ENCODE measurements around the gene PRR19.

PRR19 gene

DNA sequence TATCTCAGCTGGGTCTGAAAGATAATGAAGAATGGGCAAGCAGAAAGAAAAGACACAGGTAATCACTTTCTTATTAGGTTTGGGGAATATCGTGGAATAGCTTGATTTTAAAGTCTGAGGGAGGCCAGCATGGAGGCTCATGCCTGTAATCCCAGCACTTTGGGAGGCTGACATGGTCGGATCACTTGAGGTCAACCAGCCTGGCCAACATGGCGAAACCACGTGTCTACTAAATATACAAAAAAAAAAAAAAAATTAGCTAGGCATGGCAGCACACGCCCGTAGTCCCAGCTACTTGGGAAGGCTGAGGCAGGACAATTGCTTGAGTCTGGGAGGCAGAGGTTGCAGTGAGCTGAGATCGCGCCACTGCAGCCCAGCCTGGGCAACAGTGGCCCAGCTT lies 1.9 kb downstream of the PRR19 start:
- H3K4me3 ChIP-seq: no peak overlapping the region
- TF ChIP-seq, protein P1, sequence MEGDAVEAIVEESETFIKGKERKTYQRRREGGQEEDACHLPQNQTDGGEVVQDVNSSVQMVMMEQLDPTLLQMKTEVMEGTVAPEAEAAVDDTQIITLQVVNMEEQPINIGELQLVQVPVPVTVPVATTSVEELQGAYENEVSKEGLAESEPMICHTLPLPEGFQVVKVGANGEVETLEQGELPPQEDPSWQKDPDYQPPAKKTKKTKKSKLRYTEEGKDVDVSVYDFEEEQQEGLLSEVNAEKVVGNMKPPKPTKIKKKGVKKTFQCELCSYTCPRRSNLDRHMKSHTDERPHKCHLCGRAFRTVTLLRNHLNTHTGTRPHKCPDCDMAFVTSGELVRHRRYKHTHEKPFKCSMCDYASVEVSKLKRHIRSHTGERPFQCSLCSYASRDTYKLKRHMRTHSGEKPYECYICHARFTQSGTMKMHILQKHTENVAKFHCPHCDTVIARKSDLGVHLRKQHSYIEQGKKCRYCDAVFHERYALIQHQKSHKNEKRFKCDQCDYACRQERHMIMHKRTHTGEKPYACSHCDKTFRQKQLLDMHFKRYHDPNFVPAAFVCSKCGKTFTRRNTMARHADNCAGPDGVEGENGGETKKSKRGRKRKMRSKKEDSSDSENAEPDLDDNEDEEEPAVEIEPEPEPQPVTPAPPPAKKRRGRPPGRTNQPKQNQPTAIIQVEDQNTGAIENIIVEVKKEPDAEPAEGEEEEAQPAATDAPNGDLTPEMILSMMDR (IDR thresholded peaks at IDR 0.05): no peak
- DNase-seq (ENCODE audit: low spot score): no peak
- no peak overlapping the region for H3K27ac ChIP-seq

DNA sequence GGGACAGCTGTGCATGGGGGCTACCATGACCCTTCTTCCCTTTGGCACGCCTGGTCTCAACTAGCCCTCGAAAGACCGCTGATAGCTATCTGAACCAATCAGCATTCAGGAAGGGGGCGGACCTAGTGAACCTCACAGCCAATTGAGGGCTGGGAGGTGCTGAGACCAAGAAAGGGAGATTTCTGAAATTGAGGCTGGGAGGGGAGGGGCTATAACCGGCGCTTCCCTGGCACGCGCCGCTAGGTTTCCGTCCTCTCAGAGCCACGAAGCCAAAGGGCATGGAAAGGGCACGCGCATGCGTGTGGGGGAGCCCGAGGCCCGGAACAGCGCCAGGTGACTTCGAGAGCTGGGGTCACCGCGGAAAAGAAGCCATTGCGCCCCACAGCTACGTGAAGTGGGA lies 4.7 kb downstream of the PRR19 start:
- Histone ChIP-seq H3K4me3 (no peak overlapping the region), H3K27ac (no peak overlapping the region)
- TF ChIP-seq, protein P1 (IDR thresholded peaks at IDR 0.05): no peak
- no peak for DNase-seq (ENCODE audit: low spot score)

DNA sequence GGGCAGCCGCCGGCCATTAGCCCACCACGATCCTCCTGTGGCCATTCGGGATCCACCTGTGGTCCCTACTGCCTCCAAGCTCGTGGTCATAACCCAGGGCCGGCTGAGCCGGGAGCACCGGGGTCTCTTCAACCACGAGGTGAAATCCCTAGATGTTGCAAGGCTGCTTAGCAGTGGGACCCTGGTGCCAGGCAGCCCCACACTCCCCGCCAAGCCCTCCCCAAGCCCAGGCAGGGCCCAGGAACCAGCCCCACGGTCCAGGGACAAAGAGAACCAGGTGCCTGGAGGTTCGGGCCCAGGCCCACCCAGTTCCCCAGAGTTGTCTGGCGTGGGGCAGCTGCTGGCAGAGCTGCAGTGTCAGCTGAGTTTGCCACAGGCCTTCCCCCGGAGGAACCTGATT lies 7.8 kb downstream of the PRR19 start:
- DNase-seq (ENCODE audit: low spot score): no peak
- Histone ChIP-seq H3K27ac (no peak overlapping the region), H3K4me3 (no peak overlapping the region)
- TF ChIP-seq, protein P1 (IDR thresholded peaks at IDR 0.05): no peak

DNA sequence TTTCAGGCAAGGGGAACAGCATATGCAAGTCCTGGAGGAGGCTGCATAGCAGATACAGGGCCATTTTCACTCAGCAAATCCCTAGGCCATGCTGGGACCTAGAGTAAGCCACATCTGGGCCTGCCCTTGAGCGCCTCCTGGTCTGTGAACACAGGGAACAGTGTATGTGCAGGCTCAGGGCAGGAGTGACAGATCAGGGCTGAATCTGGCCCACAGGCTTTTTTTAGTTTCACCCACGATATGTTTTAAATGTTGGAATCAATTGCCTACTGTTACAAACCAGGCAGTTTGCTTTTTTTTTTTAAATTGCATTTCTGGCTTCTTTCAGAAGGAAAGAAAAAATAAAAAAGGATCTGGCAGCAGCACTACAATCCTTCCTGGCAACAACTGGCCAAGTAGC lies 9.7 kb downstream of the PRR19 start:
- H3K27ac ChIP-seq: no peak overlapping the region
- no peak overlapping the region for H3K4me3 ChIP-seq
- TF ChIP-seq, protein P1 (IDR thresholded peaks at IDR 0.05): no peak
- DNase-seq (ENCODE audit: low spot score): no peak

DNA sequence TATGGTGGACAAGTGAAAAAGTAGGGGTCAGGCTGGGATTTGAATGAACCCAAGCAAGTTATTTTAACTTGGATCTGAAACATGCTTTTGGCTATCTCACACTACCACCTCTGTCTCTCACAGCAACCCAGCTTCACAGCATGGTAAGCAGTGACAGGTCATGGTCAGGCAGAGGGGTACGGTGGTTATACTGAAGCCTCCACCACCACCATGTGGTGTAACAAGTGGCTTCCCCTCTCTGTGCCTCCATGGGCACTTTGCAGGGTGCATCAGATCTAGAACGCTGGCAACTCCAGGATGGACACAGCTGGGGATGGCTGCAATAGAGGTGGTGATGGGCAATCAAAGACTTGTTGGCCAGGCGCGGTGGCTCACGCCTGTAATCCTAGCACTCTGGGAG lies 10.4 kb downstream of the PRR19 start:
- DNase-seq (ENCODE audit: low spot score): no peak
- Histone ChIP-seq H3K27ac (no peak overlapping the region), H3K4me3 (no peak overlapping the region)
- TF ChIP-seq, protein P1 (IDR thresholded peaks at IDR 0.05): no peak

DNA sequence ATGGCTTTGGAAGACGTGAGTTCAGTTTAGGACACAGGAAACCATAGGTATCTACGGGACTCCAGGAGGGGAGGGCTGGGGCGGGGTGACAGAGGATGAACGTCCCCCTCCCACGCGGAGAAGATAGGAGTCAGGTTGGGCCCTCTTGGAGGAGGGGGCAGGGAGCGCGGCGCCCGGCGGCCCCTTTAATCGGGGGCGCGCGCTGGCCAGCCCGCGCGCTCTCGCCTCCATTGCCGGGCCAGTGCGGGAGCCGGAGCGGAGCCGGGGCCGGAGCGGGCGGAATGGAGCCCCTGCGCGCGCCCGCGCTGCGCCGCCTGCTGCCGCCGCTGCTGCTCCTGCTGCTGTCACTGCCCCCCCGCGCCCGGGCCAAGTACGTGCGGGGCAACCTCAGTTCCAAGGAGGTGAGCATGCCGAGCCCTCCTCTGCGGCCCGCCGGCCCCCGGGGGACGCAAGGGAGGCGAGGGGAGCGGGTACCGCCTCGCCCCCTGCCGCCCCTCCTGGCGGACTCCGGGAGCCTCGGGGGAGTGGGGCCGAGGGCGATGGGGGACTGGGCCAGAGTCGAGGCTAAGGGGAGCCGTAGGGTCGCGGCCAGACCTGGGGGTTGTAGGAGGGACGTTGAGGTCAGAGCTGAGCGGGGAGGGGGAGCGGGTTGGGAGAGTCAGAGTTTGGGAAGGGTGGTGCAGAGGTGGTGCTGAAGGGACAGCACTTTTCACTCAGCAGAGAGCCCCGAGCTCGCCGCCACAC lies 11.3 kb downstream of the PRR19 start, which contains the start of gene TMEM145:
Gene TMEM145 (plus strand): TSS at position 214 of the 744 bp plus-strand sequence. CDS start 68 bp downstream, at position 282.
- H3K4me3 ChIP-seq: peak within 1 kb of the TSS; percentile 58
- DNase-seq (ENCODE audit: low spot score): no peak
- TF ChIP-seq, protein P1 (IDR thresholded peaks at IDR 0.05): no peak
- H3K27ac ChIP-seq: no peak within 1 kb of the TSS

Measured in coronary artery (tissue), 2 donors.